ENCODE data around the gene FAM234A.
"Not testable (repeated sequence)": the region's sequence is repeated elsewhere in the genome, so short reads cannot be mapped to it uniquely, and the experiment has no call there.

FAM234A gene

GRCh38 chr16:265711-266110, 31.1 kb downstream of the FAM234A start:
- no peak for TF ChIP-seq CTCF (IDR thresholded peaks at IDR 0.05; ENCODE audit: insufficient read depth, missing control alignments)
- no peak for DNase-seq (ENCODE audit: insufficient read length, low spot score)

GRCh38 chr16:266258-267164, 31.9 kb downstream of the FAM234A start:
- no peak for DNase-seq (ENCODE audit: insufficient read length, low spot score)
- FAIRE-seq = no peak
- TF ChIP-seq CTCF (IDR thresholded peaks at IDR 0.05; ENCODE audit: insufficient read depth, missing control alignments) = no peak

More at GRCh38 chr16:265711-266110, 31.1 kb downstream of the FAM234A start:
- no peak for FAIRE-seq

DNA sequence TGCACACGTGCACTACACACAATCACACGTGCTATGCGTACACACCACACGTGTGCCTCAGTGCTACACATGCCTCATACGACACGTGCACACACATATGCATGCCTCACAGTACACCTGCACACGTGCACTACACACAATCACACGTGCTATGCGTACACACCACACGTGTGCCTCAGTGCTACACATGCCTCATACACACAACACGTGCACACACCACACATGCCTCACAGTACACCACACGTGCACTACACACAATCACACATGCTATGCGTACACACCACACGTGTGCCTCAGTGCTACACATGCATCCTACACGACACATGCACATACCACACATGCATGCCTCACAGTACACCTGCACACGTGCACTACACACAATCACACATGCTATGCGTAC, 32.9 kb downstream of the FAM234A start:
- DNase-seq (ENCODE audit: insufficient read length, low spot score); FAIRE-seq: not testable (repeated sequence)

DNA sequence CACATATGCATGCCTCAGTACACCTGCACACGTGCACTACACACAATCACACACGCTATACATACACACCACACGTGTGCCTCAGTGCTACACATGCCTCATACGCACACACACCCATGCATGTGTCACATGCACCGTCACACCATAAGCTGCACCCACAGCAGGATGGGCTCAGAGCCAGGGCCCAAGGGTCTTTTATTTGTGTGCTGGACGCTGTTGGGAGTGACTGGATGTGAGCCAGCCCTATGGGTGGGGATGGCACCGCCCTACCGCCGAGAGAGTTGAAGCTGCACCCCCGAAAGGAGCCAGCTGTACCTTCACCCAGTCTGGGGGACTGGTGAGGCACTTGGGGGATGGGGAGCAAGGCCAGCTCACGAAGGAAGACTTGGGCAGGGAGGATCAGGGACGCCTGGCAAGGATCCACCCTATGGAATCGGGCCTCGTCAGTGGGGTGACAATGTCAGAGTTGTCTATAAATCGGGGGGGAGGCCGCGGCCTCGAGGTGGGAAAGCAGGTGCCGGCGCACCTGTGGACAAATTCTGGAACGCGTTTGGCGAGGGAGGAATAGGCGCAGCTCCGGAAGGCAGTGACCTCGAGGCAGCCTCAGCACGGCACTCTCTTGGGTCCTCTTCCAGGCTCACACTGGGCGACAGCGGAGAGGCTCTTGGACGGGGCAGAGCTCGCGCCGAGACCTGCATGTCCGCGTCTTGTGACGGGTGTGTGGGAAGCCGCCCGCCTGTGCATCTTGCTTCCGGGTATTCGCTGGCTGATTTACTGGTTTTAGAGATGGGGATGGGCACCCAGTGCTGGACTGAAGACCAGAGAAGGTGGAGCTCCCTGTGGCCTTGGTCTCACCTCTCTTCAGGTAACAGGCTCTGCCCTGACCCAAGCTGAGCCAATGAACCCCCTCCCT, 33.8 kb downstream of the FAM234A start:
- DNase-seq (ENCODE audit: insufficient read length, low spot score) = no peak
- TF ChIP-seq CTCF (IDR thresholded peaks at IDR 0.05; ENCODE audit: insufficient read depth, missing control alignments) = no peak
- FAIRE-seq = no peak

DNA sequence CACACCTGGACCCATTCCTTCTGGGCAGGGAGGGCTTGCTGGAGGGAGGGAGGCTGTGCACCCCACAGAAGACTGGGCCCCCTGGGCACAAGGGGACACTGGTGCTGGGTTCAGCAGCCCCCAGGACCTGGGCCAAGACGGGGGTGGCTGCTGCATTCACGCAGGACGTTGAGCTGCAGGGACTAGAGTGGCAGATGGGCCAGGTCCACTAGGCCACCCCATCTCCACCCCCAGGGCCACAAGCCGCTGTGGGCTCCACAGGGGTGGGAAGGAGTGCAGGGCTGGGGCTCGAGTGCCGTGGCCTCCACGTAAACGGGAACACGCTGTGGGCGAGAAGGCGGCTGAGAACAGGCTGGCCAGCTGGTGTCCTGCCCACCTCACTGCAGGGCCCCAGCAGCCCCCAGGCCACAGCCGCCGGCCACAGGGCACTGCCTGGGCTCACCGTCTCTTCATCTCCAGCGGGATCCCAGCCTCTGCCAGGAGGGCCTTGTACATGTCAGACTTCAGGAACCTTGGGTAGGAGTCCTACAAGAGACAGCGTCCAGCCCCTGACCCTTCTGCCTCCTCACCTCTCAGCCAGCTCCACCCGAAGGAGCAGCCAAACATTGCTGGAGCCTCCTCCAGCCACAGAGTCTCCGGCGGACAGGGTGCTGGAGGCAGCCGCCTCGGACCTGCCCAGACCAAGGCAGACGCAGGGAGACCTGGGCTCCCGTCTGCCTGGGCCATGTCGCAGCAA, 34.6 kb downstream of the FAM234A start:
- DNase-seq (ENCODE audit: insufficient read length, low spot score) (no peak), FAIRE-seq (no peak)
- TF ChIP-seq CTCF (IDR thresholded peaks at IDR 0.05; ENCODE audit: insufficient read depth, missing control alignments) = no peak

- DNase-seq (ENCODE audit: insufficient read length, low spot score) = no peak
- no peak for TF ChIP-seq CTCF (IDR thresholded peaks at IDR 0.05; ENCODE audit: insufficient read depth, missing control alignments)
- no peak for FAIRE-seq
Measured at GRCh38 chr16:270381-271255, 36.0 kb downstream of the FAM234A start.

All from D721Med (cell line).